Putamen (tissue), 1 donor: ENCODE measurements around the gene TLE1.

Experiments used
- DNase-seq: peaks from one replicate; pipeline ENCODE4 v3.0.0-alpha.2; 2016; ENCODE audit warnings: low spot score

TLE1 gene

GRCh38 chr9:81543695-81544094 is 145.7 kb downstream of the TLE1 start:
- no peak for DNase-seq

- no peak for DNase-seq
Observed at GRCh38 chr9:81542118-81542889, 147.0 kb downstream of the TLE1 start.

DNA sequence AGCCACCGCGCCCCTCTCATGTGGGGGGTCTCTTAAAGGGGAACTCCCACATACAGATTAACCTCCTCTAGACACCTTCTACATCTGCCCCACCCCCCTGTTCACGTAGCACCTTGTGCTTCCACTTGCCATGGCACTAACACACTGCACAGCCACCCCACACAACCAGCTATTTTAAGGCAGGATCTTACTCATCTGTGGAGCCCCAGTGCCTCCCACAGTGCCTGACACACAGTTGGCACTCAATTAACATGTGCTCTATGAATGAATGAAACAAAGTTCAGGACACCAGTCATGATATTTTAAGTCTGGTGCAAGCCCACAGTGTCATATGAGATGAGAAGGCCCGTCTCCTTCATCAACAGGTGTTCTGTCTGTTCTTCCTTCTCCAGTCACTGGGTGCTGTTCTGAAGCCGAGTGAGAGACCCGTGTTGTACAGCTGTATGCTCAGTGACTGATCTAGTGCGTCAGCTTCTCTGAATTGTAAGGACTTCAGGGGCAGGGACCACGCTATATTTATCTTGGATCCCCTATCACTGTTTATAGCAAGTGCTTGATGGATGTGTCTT is 149.1 kb downstream of the TLE1 start:
- peak; percentile 16 for DNase-seq

DNA sequence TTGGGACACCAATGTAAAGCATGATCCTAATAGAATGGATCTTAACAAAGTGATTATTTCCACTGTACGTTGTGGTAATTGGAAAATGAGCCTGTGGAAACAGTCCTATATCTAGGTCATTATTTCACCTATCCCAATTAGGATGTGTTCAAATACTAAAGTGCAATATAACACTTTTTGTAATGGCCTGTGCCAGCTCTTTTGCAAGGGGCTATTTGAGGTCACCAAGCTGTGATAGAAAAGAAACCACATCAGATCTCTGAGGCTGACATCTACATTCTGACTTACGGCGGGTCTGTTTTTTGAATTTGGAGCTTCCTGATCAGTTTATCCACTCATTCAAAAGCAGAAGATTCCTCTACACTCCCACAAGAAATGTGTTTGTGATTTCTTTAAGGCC is 150.0 kb downstream of the TLE1 start:
- no peak for DNase-seq

DNA sequence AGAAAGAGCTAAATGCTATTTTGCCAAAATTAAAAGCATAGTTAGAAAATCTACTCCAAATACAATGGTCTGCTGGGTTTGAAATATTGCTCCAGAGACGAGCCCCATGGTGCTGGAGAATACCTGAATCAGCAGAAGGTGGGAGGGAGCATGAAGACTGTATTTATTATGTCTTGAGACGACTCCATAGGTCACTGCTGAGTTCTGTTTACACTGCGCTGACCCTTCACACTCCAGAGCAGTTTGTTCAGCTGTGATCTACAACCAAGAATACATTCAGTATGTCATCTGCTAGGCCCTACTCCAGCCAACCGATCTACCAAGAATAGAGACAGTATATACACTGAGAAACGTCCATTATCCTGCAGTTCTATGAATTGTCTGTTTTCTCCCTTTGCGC is 150.5 kb downstream of the TLE1 start:
- DNase-seq: no peak

DNA sequence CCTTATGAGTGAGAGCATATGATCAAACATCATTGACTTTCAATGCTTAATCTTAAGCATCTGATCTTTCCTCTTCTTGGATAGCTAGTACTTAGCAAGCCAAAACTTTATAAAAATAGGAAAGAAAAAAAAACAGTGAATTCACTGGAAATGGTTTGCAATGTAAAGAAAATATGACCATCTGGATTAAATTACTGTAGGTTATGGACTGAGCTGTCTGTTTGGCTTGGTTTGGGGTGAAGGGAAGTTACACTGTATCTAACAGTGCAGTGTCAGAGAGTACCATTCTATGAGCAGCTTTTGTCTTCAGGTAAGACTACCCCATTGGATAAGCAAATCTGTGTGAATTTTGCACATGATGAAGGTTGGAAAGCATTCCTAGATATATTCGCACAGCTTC is 151.4 kb downstream of the TLE1 start:
- DNase-seq: no peak

DNA sequence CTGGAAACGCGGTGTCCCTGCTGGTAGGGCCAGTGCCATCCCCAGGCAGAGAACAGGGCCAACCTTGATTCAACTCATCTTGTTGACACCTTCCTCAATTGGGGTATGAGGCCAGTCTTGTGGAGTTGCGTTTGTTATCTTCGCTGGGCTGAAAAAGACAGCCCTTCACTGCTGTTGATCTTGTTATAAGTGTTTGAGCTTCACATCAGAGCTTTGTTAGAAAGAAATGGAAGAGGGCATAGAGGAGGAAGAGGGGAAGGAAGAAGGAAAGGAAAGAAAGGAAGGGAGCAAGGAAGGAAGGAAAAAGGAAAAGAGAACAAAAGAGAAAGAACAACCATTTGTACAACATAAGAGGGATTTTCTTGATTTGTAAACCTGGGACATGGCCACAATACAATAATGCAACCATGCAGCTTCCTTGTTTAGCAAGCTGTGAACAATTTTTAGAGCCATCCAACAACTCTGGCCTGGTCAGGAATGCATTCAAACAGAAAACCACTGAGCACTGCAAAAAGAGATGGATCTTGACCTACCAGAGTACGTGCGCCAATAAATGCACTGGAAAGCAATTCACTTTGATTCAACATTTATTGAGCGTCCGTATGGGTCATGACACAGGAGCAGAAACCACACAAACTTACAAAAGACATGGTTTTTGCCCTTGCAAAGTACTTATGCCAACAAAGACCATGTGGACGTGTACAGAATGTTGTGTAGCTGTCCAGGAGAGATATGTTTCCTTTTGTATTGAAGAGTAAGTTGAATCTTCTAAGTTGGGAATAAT is 152.9 kb downstream of the TLE1 start:
- DNase-seq: no peak

GRCh38 chr9:81535542-81536241 is 153.7 kb downstream of the TLE1 start:
- DNase-seq: no peak

DNA sequence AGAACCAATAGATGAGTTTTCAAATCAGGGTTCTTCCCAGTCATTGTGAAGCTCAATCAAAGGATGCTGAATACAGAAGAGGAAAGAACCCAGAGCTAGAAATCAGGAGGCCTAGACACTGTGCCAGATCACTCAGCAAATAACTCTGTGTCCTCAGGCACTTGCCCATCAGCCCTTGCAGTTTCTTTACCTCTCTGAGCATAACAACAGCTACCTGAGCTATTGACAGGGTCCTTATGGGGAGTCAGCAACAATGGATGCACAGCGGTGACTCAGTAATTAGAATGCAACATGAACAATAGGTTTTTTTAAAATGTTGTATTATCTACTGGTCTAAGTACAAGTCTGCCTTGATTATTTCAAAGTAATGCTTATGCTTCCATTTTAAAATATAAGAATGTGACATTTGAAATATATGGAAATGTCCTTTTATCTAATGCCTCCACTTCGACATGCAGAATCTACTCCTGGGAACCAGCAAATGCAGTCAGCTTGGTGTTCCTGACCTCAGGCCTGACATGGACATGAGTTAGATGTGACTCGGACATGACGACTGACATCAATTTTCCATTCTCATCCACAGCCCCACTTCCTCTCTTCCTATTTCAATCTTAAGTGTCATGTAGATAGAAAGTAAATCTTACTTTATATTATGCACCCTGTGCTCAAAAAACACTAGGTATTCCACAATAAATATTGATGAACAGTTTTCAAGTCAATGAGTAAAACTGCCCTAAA is 155.0 kb downstream of the TLE1 start:
- DNase-seq: no peak
